Adrenal gland (tissue), 12 donors: ENCODE results near the gene CYRIA. TPM values are rescaled to one million over a fixed set of nuclear protein-coding genes. Genes with fewer than 3 reads are reported as not detected.
A peak's percentile ranks its signal among the peaks of the same experiment; 100 is the strongest.

Experiments used
- DNase-seq, 7 donors: peaks; one replicate each; pipeline ENCODE4 v3.0.0-alpha.2; 2019 to 2020
- H3K27ac ChIP-seq, 5 donors: fragments of 200-600 bp; sonication (generic) in 4 of 5; 1 replicate in 3 of 5; 2 replicates in 2 of 5; pipeline versions ENCODE4 v1.5.1 to v1.8.0; 2016 to 2020; ENCODE audit warnings: mild to moderate bottlenecking in 1 of 5
- H3K27me3 ChIP-seq: fragments of 200-600 bp; 2 replicates; pipeline ENCODE4 v1.8.0; 2021
- H3K36me3 ChIP-seq, 2 donors: fragments of 200-600 bp; replicated peaks in 1 of 2; 1 replicate in 1 of 2; 2 replicates in 1 of 2; pipeline versions ENCODE4 v1.5.1 to v1.8.0; 2018 to 2022
- H3K4me1 ChIP-seq, 2 donors: fragments of 200-600 bp; replicated peaks in 1 of 2; 1 replicate in 1 of 2; 2 replicates in 1 of 2; pipeline versions ENCODE4 v1.5.1 to v1.8.0; 2018 to 2021
- H3K4me3 ChIP-seq, 4 donors: fragments of 200-600 bp; sonication (generic) in 3 of 4; one replicate each; pipeline ENCODE4 v1.5.1; 2016 to 2018
- H3K9me3 ChIP-seq, 3 donors: fragments of 200-600 bp; sonication (generic) in 1 of 3; replicated peaks in 1 of 3; 1 replicate in 2 of 3; 2 replicates in 1 of 3; pipeline versions ENCODE4 v1.5.1 to v1.8.0; 2016 to 2021
- CTCF ChIP-seq, 6 experiments: fragments of 450-650 bp in 4 of 6; fragments of 200-600 bp in 2 of 6; sonication (generic) in 1 of 6; IDR thresholded peaks; 1 replicate in 5 of 6; 2 replicates in 1 of 6; pipeline versions ENCODE4 v1.5.1 to v1.8.0; 2016 to 2021; ENCODE audit warnings: antibody characterized with exemption in 6 of 6, mild to moderate bottlenecking in 2 of 6, moderate library complexity in 1 of 6
- POLR2A ChIP-seq, 2 donors: fragments of 450-650 bp; IDR thresholded peaks; one replicate each; pipeline ENCODE4 v1.6.1; 2017; ENCODE audit warnings: antibody characterized with exemption in 2 of 2, mild to moderate bottlenecking in 2 of 2, moderate library complexity in 1 of 2
- WGBS, 4 donors: extraction: QIAGEN DNeasy Blood & Tissue Kit in 2 of 4; methylation state at CpG; one replicate each; pipeline versions ENCODE4 v1.1.5 to v1.1.7; 2013 to 2017; 5-methylcytosine and 5-hydroxymethylcytosine counted together
- intact Hi-C, 2 donors: fragments of 100-400 bp; cut with DNase I; formaldehyde crosslinking; loops; one replicate each; pipeline versions ENCODE4 v1.14.1 to v1.15.0; 2022 to 2023
- polyA plus RNA-seq, 3 donors: library from polyadenylated mRNA; stranded (reverse); fragments of 200-250 nt in 2 of 3; fragments of 350-450 nt in 1 of 3; fragmentation: Illumina TruSeq in 1 of 3; extraction: RNeasy Lipid Tissue Mini Kit (QIAGEN cat#74804) in 1 of 3; gene quantifications; one replicate each; pipeline ENCODE4 v1.2.3, GENCODE V29; 2013 to 2014
- total RNA-seq, 9 donors: library from RNA; depleted of rRNA in 4 of 9; stranded (reverse); fragments of >200 nt in 4 of 9; fragments of 120-200 nt in 1 of 9; fragmentation: NEBNext Ultra II Directional in 1 of 9; extraction: Animal tissue kit (Norgen Biotek cat#: 25700) in 1 of 9; gene quantifications; one replicate each; pipeline versions ENCODE4 v1.1.0 to v1.2.4, GENCODE V29; 2013 to 2023
- donor health status: healthy with polysubstance abuse.
- donor health status: Bipolar disorder and iron deficiency.
- donor health status: DM: yes; HTN: yes; CAD: no.
- donor health status: DM: no; HTN: no; CAD: no.
- donor health status: DM: no; HTN: no; CAD: no.
- donor health status: DM: yes; HTN: yes; CAD: no.

CYRIA gene
- total and polyA plus RNA-seq, 12 donors: 2.4 to 31.0 (median 17.9) TPM

DNA sequence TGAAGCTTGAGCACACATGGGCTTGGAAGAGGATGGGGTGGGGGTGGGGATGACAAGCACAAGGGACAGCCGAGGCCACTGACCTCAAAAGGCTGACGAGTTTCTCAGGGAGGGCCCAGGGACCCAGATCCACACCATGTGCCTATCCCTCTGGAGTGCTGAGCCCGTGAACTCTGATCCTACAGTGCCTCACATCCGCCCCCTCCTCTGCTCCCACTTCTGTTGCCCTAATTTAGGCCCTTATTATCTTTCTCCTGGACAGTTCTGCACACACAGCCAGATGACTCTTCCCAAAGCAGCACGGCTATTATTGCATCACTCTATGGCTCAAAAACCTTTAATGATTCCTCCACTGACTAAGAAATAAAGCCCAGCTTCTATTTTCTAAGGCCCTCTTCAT lies 24.8 kb downstream of the CYRIA start:
- TF ChIP-seq POLR2A (IDR thresholded peaks at IDR 0.05): no peak
- TF ChIP-seq CTCF (IDR thresholded peaks at IDR 0.05): no peak
- Histone ChIP-seq H3K4me1 (peaks cover 41 to 72% of the 10 kb centered on the region in 2 donors), H3K9me3 (no peaks in the 10 kb centered on the region), H3K27ac (peak overlapping the region in 4 of 5 donors; percentile 58 to 68 (median 62)), H3K36me3 (no peaks in the 10 kb centered on the region), H3K27me3 (no peaks in the 10 kb centered on the region), H3K4me3 (no peak overlapping the region)
- WGBS, 4 donors: 25 to 49% (median 43%) methylated on average over 5 of the region's 5 CpGs
- DNase-seq: peak in 5 of 7 donors; percentile 51 to 84 (median 68)
- intact Hi-C loops: no loop called here

GRCh38 chr2:16640001-16640700 lies 25.5 kb downstream of the CYRIA start:
- no peak for DNase-seq
- Histone ChIP-seq H3K4me1 (peaks cover 41 to 72% of the 10 kb centered on the region in 2 donors), H3K27ac (peak overlapping the region in 4 of 5 donors; percentile 58 to 68 (median 62)), H3K36me3 (no peaks in the 10 kb centered on the region), H3K9me3 (no peaks in the 10 kb centered on the region), H3K27me3 (no peaks in the 10 kb centered on the region), H3K4me3 (no peak overlapping the region)
- 58 to 79% (median 71%) methylated on average over 8 to 9 of the region's 9 CpGs for WGBS, 4 donors
- intact Hi-C loops: no loop called here
- no peak for TF ChIP-seq POLR2A (IDR thresholded peaks at IDR 0.05)

DNA sequence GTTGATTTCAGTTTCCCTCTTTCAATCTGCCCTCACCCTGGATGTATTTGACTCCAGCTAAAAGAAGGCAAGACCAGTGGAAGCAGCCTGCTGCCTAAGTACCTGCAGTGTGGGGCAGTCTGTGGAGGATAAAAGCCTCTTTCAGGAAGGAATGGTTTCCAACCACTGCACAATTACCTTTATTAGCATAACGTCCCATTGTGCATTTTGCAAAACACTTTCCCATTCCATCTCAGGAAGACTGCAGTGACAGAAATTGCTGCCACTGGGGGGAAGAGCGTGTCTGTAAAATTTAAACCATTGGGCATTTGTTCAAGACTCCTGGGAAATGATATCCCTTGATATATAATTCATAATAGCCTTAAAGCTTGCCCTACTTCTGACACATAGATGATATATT lies 26.2 kb downstream of the CYRIA start:
- 23 to 59% (median 50%) methylated on average over 2 of the region's 2 CpGs for WGBS, 4 donors
- H3K4me1 ChIP-seq: peaks cover 41 to 65% of the 10 kb centered on the region in 2 donors
- H3K4me3 ChIP-seq: no peak overlapping the region
- intact Hi-C loops: no loop called here
- no peaks in the 10 kb centered on the region for H3K36me3 ChIP-seq
- no peaks in the 10 kb centered on the region for H3K9me3 ChIP-seq
- no peak for DNase-seq
- peak overlapping the region in 2 of 5 donors; percentile 1 to 58 for H3K27ac ChIP-seq
- TF ChIP-seq CTCF (IDR thresholded peaks at IDR 0.05): peak in 4 of 6 experiments; percentile 16 to 42 (median 24)
- TF ChIP-seq POLR2A (IDR thresholded peaks at IDR 0.05): no peak
- no peaks in the 10 kb centered on the region for H3K27me3 ChIP-seq

GRCh38 chr2:16638946-16639345 lies 26.7 kb downstream of the CYRIA start:
- Histone ChIP-seq H3K4me1 (peaks cover 41 to 63% of the 10 kb centered on the region in 2 donors), H3K9me3 (no peaks in the 10 kb centered on the region), H3K36me3 (no peaks in the 10 kb centered on the region), H3K27me3 (no peaks in the 10 kb centered on the region), H3K27ac (peak overlapping the region in 2 of 5 donors; percentile 1 to 58), H3K4me3 (no peak overlapping the region)
- WGBS, 4 donors: 58 to 74% (median 72%) methylated on average over 8 of the region's 8 CpGs
- DNase-seq: no peak
- intact Hi-C loops: no loop called here
- TF ChIP-seq CTCF (IDR thresholded peaks at IDR 0.05): no peak
- TF ChIP-seq POLR2A (IDR thresholded peaks at IDR 0.05): no peak

DNA sequence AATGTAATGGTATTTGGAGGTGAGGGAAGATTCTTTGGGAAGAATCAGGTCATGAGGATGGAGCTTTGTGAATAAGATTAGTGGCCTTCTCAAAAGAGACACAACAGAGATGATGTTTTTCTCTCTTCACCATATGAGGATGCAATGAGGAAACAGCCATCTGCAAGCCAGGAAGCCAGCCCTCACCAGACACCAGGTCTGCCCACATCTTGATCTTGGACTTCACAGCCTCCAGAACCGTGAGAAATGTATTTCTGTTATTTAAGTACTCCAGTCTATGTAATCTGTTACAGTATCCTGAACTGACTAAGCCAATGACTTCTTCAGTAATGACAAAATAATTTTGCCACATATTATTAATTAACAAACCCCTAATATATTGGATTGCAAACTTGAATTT lies 28.3 kb downstream of the CYRIA start:
- Histone ChIP-seq H3K27me3 (no peaks in the 10 kb centered on the region), H3K9me3 (no peaks in the 10 kb centered on the region), H3K4me3 (no peak overlapping the region), H3K27ac (no peak overlapping the region), H3K36me3 (no peaks in the 10 kb centered on the region), H3K4me1 (peaks cover 43 to 58% of the 10 kb centered on the region in 2 donors)
- WGBS, 4 donors: 93 to 100% (median 100%) methylated on average over 1 of the region's 1 CpG
- no peak for DNase-seq
- intact Hi-C loops: no loop called here
- no peak for TF ChIP-seq CTCF (IDR thresholded peaks at IDR 0.05)
- no peak for TF ChIP-seq POLR2A (IDR thresholded peaks at IDR 0.05)
